Panc1 (cell line): ENCODE data around the gene OR2T3.
"Not testable (repeated sequence)": the region's sequence is repeated elsewhere in the genome, so short reads cannot be mapped to it uniquely, and the experiment has no call there.

Experiments
- TF ChIP-seq, protein P1 (sequence below): fragments of 450-650 bp; IDR thresholded peaks from 2 replicates; pipeline ENCODE4 v1.5.1; 2017; ENCODE audit warnings: mild to moderate bottlenecking
- TF ChIP-seq, protein P2 (sequence below), 2 experiments: IDR thresholded peaks; 2 replicates each; pipeline ENCODE4 v1.6.1; 2011 to 2012; ENCODE audit warnings: low read depth in 2 of 2, control low read depth in 1 of 2, low read length in 1 of 2, mild to moderate bottlenecking in 1 of 2, moderate library complexity in 1 of 2; ENCODE audit not compliant: insufficient read depth in 1 of 2

DNA sequence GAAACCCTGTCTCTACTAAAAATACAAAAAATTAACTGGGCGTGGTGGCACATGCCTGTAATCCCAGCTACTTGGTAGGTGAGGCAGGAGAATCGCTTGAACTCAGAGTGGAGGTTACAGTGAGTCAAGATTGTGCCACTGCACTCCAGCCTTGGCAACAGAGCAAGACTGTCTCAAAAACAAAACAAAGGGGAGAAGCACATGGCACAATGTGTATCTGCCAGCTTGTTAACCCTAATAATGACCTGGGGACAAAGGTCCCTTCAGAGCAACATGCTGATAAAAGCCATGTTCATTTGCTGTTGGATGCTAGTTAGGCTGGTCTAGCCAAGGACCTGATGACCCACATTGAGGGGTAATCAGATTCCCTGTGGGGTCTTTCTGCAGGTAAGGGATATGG lies 16.5 kb upstream of the OR2T3 start:
- TF ChIP-seq, protein P1, sequence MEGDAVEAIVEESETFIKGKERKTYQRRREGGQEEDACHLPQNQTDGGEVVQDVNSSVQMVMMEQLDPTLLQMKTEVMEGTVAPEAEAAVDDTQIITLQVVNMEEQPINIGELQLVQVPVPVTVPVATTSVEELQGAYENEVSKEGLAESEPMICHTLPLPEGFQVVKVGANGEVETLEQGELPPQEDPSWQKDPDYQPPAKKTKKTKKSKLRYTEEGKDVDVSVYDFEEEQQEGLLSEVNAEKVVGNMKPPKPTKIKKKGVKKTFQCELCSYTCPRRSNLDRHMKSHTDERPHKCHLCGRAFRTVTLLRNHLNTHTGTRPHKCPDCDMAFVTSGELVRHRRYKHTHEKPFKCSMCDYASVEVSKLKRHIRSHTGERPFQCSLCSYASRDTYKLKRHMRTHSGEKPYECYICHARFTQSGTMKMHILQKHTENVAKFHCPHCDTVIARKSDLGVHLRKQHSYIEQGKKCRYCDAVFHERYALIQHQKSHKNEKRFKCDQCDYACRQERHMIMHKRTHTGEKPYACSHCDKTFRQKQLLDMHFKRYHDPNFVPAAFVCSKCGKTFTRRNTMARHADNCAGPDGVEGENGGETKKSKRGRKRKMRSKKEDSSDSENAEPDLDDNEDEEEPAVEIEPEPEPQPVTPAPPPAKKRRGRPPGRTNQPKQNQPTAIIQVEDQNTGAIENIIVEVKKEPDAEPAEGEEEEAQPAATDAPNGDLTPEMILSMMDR = not testable (repeated sequence)
- TF ChIP-seq, protein P2, sequence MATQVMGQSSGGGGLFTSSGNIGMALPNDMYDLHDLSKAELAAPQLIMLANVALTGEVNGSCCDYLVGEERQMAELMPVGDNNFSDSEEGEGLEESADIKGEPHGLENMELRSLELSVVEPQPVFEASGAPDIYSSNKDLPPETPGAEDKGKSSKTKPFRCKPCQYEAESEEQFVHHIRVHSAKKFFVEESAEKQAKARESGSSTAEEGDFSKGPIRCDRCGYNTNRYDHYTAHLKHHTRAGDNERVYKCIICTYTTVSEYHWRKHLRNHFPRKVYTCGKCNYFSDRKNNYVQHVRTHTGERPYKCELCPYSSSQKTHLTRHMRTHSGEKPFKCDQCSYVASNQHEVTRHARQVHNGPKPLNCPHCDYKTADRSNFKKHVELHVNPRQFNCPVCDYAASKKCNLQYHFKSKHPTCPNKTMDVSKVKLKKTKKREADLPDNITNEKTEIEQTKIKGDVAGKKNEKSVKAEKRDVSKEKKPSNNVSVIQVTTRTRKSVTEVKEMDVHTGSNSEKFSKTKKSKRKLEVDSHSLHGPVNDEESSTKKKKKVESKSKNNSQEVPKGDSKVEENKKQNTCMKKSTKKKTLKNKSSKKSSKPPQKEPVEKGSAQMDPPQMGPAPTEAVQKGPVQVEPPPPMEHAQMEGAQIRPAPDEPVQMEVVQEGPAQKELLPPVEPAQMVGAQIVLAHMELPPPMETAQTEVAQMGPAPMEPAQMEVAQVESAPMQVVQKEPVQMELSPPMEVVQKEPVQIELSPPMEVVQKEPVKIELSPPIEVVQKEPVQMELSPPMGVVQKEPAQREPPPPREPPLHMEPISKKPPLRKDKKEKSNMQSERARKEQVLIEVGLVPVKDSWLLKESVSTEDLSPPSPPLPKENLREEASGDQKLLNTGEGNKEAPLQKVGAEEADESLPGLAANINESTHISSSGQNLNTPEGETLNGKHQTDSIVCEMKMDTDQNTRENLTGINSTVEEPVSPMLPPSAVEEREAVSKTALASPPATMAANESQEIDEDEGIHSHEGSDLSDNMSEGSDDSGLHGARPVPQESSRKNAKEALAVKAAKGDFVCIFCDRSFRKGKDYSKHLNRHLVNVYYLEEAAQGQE (IDR thresholded peaks at IDR 0.05; ENCODE audit: insufficient read depth in 1 of 2, low read depth in 2 of 2, low read length in 1 of 2) = not testable (repeated sequence)
